HFFc6 (cell line): ENCODE measurements around the gene NUCB2. TPM values are rescaled to one million over a fixed set of nuclear protein-coding genes. Genes with fewer than 3 reads are reported as not detected.
A peak's percentile ranks its signal among the peaks of the same experiment; 100 is the strongest.
"Not testable (repeated sequence)": the region's sequence is repeated elsewhere in the genome, so short reads cannot be mapped to it uniquely, and the experiment has no call there.

Source experiments
- DNase-seq: peaks from one replicate; pipeline ENCODE4 v3.0.0-alpha.2; 2018
- H3K27ac Mint-ChIP-seq: 2 replicates; pipeline ENCODE4 v1.8.0; 2020; ENCODE audit warnings: mild to moderate bottlenecking, mixed read lengths
- H3K27me3 Mint-ChIP-seq: 2 replicates; pipeline ENCODE4 v1.8.0; 2021; ENCODE audit warnings: mild to moderate bottlenecking, moderate library complexity, mixed read lengths; ENCODE audit not compliant: insufficient read depth
- H3K36me3 Mint-ChIP-seq: 2 replicates; pipeline ENCODE4 v1.8.0; 2021; ENCODE audit warnings: low read depth, mixed read lengths
- H3K4me1 Mint-ChIP-seq: 2 replicates; pipeline ENCODE4 v1.8.0; 2020; ENCODE audit warnings: low read depth, mixed read lengths
- H3K4me3 Mint-ChIP-seq: 2 replicates; pipeline ENCODE4 v1.8.0; 2020; ENCODE audit warnings: mild to moderate bottlenecking, moderate library complexity, mixed read lengths
- H3K9me3 Mint-ChIP-seq: 2 replicates; pipeline ENCODE4 v1.8.0; 2020; ENCODE audit warnings: mild to moderate bottlenecking, mixed read lengths
- total RNA-seq, 6 experiments: library from RNA; stranded (reverse); fragmentation: NEBNext Ultra II Directional; extraction: Animal tissue kit (Norgen Biotek cat#: 25700); gene quantifications; 2 replicates in 1 of 6; 3 replicates in 5 of 6; pipeline ENCODE4 v1.2.3, GENCODE V29; 2021
- TF ChIP-seq, protein P1 (sequence below): fragments of 200-600 bp; sonication (generic); IDR thresholded peaks from 2 replicates; pipeline ENCODE4 v1.5.0; 2021; ENCODE audit warnings: antibody characterized with exemption, mild to moderate bottlenecking

The NUCB2 gene
- total RNA-seq, 6 experiments from 2014 or later: 124 to 180 (median 161) TPM

DNA sequence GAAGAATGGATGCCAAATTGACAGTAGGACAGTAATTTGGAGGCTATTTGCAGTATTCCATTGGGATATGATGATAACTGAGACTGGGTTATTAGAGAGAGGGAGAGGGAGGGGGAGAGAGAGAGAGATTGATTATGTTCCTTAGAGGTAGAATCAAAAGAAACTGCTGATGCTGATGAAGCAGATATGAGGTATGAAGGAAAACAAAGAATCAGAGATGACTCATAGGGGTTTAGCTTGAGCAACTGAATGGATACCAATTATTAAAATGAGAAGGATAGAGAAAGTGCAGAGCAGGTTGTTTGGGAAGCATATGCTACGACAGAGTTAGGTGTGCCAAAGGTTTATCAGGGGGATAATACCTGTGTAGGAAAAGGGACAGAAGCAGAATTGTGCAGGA lies 12.8 kb upstream of the NUCB2 start:
- no peaks in the 10 kb centered on the region for H3K9me3 Mint-ChIP-seq

DNA sequence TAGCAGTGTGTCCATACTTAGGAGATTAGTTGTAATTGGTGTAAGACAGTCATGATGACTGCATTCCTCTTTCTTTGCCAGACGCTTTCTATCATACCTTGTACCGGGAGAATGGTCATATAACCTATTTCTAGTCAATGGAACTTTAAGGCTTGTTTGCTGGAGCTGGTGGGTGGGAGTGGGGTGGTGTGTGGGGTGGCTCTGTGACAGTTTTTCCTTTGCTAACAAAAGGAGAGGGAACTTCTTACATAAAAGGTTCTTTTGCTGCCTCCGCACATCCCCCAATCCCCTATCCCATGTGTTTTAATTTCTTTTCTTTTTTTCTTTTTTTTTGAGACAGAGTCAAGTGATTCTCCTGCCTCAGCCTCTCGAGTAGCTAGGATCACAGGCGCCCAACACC lies 9.8 kb upstream of the NUCB2 start:
- DNase-seq: no peak
- peaks cover 8% of the 10 kb centered on the region for H3K27me3 Mint-ChIP-seq
- H3K4me1 Mint-ChIP-seq: peaks cover 38% of the 10 kb centered on the region
- TF ChIP-seq, protein P1, sequence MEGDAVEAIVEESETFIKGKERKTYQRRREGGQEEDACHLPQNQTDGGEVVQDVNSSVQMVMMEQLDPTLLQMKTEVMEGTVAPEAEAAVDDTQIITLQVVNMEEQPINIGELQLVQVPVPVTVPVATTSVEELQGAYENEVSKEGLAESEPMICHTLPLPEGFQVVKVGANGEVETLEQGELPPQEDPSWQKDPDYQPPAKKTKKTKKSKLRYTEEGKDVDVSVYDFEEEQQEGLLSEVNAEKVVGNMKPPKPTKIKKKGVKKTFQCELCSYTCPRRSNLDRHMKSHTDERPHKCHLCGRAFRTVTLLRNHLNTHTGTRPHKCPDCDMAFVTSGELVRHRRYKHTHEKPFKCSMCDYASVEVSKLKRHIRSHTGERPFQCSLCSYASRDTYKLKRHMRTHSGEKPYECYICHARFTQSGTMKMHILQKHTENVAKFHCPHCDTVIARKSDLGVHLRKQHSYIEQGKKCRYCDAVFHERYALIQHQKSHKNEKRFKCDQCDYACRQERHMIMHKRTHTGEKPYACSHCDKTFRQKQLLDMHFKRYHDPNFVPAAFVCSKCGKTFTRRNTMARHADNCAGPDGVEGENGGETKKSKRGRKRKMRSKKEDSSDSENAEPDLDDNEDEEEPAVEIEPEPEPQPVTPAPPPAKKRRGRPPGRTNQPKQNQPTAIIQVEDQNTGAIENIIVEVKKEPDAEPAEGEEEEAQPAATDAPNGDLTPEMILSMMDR: no peak
- no peak overlapping the region for H3K4me3 Mint-ChIP-seq
- no peaks in the 10 kb centered on the region for H3K9me3 Mint-ChIP-seq
- no peaks in the 10 kb centered on the region for H3K36me3 Mint-ChIP-seq
- no peak overlapping the region for H3K27ac Mint-ChIP-seq

More for the DNA sequence above, 12.8 kb upstream of the NUCB2 start:
- H3K36me3 Mint-ChIP-seq: no peaks in the 10 kb centered on the region
- H3K27ac Mint-ChIP-seq: no peak overlapping the region
- DNase-seq: peak; percentile 39
- no peak overlapping the region for H3K4me3 Mint-ChIP-seq
- TF ChIP-seq, protein P1: no peak
- H3K4me1 Mint-ChIP-seq: peaks cover 38% of the 10 kb centered on the region
- H3K27me3 Mint-ChIP-seq: peaks cover 6% of the 10 kb centered on the region

DNA sequence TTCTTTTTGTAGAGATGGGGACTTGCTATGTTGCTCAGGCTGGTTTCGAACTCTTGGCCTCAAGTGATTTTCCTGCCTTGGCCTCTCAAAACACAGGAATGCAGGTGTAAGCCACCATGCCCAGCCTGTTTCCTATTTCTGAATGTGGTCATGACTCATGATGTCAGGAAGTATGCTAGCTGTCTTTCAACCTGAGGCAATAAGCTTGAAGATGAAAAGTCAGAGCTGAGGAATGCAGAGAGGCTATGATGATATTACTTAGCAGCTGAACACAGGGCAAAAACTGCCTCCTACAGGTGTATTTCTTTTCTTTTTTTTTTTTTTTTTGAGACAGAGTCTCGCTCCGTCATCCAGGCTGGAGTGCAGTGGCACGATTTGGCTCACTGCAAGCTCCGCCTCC lies 9.0 kb upstream of the NUCB2 start:
- H3K36me3 Mint-ChIP-seq: no peaks in the 10 kb centered on the region
- no peak overlapping the region for H3K4me3 Mint-ChIP-seq
- TF ChIP-seq, protein P1: peak; percentile 28; the same call in 1 of the 2 replicates
- peaks cover 8% of the 10 kb centered on the region for H3K27me3 Mint-ChIP-seq
- H3K4me1 Mint-ChIP-seq: peaks cover 38% of the 10 kb centered on the region
- DNase-seq: peak; percentile 88
- peak overlapping the region; percentile 35; the same call in 1 of the 2 replicates for H3K27ac Mint-ChIP-seq
- H3K9me3 Mint-ChIP-seq: no peaks in the 10 kb centered on the region

GRCh38 chr11:17268500-17268899 lies 8.0 kb upstream of the NUCB2 start:
- H3K27ac Mint-ChIP-seq, H3K4me3 Mint-ChIP-seq, H3K9me3 Mint-ChIP-seq, H3K36me3 Mint-ChIP-seq, H3K27me3 Mint-ChIP-seq, DNase-seq: not testable (repeated sequence)
- peaks cover 29% of the 10 kb centered on the region for H3K4me1 Mint-ChIP-seq

DNA sequence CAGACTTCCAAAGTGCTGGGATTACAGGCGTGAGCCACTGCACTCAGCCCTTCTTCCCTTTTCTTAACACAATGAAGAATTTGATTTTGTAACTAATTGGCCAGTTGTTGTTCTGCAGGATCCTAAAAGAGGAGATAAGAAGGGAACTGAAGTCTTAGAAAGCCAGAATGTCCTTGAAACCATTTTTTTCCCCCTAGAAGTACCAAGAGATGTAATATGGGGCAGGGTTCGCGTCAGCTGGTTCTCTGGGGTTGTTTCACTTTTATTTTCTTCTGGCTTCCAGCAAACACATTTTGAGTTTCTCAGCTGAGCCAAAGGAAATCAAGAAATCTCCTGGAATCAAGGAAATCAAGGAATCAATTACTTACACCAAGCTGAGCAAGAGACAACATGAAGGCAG lies 7.6 kb upstream of the NUCB2 start:
- H3K27ac Mint-ChIP-seq: no peak overlapping the region
- no peak overlapping the region for H3K4me3 Mint-ChIP-seq
- peaks cover 8% of the 10 kb centered on the region for H3K27me3 Mint-ChIP-seq
- TF ChIP-seq, protein P1: no peak
- H3K9me3 Mint-ChIP-seq: no peaks in the 10 kb centered on the region
- H3K4me1 Mint-ChIP-seq: peaks cover 25% of the 10 kb centered on the region
- no peak for DNase-seq
- no peaks in the 10 kb centered on the region for H3K36me3 Mint-ChIP-seq

DNA sequence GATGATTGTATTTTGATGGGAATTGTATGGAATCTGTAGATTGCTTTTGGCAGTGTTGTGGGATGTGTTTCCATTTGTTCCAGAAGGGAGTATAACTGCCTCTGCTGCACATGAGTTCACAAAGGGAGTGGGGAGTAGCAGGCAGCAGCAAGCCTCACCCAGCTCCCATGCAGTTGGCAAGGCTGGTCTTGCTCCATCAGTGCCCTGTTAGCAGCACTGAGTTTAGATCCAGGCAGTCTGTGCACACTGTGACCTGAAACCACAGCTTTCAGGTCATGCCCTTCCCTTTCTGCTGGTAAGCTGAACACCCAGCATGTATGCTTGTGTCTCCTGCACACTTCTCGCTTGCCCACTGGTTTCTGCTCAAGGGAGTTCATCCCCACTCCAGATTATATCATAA lies 3.7 kb upstream of the NUCB2 start:
- TF ChIP-seq, protein P1: no peak
- Mint-ChIP-seq H3K27ac (no peak overlapping the region), H3K9me3 (no peaks in the 10 kb centered on the region), H3K27me3 (0 out of 2 replicates have a peak, but pooled peaks cover 2% of the 10 kb centered on the region), H3K36me3 (no peaks in the 10 kb centered on the region), H3K4me3 (no peak overlapping the region), H3K4me1 (peaks cover 25% of the 10 kb centered on the region)
- no peak for DNase-seq
